ENCODE data around the gene CTNNBIP1. TPM values are rescaled to one million over a fixed set of nuclear protein-coding genes. Genes with fewer than 3 reads are reported as not detected.

The CTNNBIP1 gene
- total RNA-seq, 2 donors from 2014 or later: 65.0 to 69.5 TPM

DNA sequence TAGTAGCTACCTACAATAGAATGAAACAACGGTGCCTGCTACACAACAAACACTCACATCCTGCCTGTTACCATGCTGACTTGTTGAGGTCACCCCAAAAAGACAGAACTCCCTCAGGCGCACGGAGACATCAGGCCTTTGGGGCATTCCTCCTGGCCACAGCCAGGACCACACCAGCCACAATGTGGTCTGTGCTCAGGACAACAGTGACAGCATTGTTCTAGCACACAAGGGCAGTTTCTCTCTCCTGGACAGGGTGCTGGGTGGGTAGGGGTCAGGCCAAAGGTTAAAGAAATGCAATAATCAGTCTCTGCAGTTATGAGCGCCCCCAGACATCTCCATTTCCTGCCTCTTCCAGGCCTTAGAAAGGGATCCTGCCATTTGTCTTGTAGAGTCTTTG lies 39.5 kb downstream of the CTNNBIP1 start:
- DNase-seq: no peak
- H3K9me3 Mint-ChIP-seq: no peaks in the 10 kb centered on the region
- Histone ChIP-seq H3K4me3 (ENCODE audit: low read length) (no peak overlapping the region), H3K9ac (ENCODE audit: extremely low read depth, low read length, poor library complexity, severe bottlenecking) (no peak overlapping the region), H3K4me1 (ENCODE audit: control insufficient read depth, insufficient read depth, low read length) (peaks cover 11% of the 10 kb centered on the region), H3K36me3 (ENCODE audit: control insufficient read depth, insufficient read depth, low read length) (peaks cover 13% of the 10 kb centered on the region), H3K9me3 (ENCODE audit: control insufficient read depth, low read length) (no peaks in the 10 kb centered on the region), H3K27me3 (ENCODE audit: control insufficient read depth, insufficient read depth, low read length, poor library complexity, severe bottlenecking) (no peaks in the 10 kb centered on the region), H3K27ac (ENCODE audit: low read depth, low read length) (no peak overlapping the region)
- H3K4me3 Mint-ChIP-seq: no peak overlapping the region
- H3K4me1 Mint-ChIP-seq: peaks cover 7% of the 10 kb centered on the region
- no peak overlapping the region for H3K27ac Mint-ChIP-seq
- TF ChIP-seq, protein P1, sequence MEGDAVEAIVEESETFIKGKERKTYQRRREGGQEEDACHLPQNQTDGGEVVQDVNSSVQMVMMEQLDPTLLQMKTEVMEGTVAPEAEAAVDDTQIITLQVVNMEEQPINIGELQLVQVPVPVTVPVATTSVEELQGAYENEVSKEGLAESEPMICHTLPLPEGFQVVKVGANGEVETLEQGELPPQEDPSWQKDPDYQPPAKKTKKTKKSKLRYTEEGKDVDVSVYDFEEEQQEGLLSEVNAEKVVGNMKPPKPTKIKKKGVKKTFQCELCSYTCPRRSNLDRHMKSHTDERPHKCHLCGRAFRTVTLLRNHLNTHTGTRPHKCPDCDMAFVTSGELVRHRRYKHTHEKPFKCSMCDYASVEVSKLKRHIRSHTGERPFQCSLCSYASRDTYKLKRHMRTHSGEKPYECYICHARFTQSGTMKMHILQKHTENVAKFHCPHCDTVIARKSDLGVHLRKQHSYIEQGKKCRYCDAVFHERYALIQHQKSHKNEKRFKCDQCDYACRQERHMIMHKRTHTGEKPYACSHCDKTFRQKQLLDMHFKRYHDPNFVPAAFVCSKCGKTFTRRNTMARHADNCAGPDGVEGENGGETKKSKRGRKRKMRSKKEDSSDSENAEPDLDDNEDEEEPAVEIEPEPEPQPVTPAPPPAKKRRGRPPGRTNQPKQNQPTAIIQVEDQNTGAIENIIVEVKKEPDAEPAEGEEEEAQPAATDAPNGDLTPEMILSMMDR (conservative IDR thresholded peaks at IDR 0.05): no peak
- WGBS, 2 experiments (ENCODE audit: insufficient coverage in 1 of 2, insufficient read length in 1 of 2): 92 to 100% methylated on average over 1 to 4 of the region's 4 CpGs
- H3K36me3 Mint-ChIP-seq (ENCODE audit: low read depth): peaks cover 22% of the 10 kb centered on the region
- no peaks in the 10 kb centered on the region for H3K27me3 Mint-ChIP-seq (ENCODE audit: insufficient read depth)

DNA sequence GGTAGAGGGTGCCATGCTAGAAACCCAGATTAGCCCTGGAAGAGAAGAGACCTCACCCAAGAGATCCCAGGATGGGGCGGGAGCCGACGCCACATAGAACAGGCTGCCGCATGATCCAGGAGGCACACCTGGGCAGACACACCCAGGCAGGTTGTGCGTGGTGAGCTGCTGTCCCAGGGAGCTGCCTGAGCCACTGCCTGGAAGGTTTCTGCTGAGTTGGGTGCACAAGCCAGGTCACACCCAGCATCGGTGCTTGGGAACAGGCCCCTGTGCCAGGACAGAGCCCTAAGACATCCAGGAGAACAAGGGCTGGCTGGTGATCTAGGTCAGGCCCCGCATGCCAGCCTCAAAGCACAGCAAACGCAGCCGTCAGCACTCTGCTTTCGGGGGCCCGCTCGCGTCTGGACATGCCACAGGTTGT lies 40.2 kb downstream of the CTNNBIP1 start:
- Histone ChIP-seq H3K9ac (ENCODE audit: extremely low read depth, low read length, poor library complexity, severe bottlenecking) (no peak overlapping the region), H3K27me3 (ENCODE audit: control insufficient read depth, insufficient read depth, low read length, poor library complexity, severe bottlenecking) (no peaks in the 10 kb centered on the region), H3K4me3 (ENCODE audit: low read length) (no peak overlapping the region), H3K4me1 (ENCODE audit: control insufficient read depth, insufficient read depth, low read length) (peaks cover 6% of the 10 kb centered on the region), H3K27ac (ENCODE audit: low read depth, low read length) (no peak overlapping the region), H3K9me3 (ENCODE audit: control insufficient read depth, low read length) (no peaks in the 10 kb centered on the region), H3K36me3 (ENCODE audit: control insufficient read depth, insufficient read depth, low read length) (peaks cover 13% of the 10 kb centered on the region)
- no peaks in the 10 kb centered on the region for H3K4me1 Mint-ChIP-seq
- H3K9me3 Mint-ChIP-seq: no peaks in the 10 kb centered on the region
- TF ChIP-seq, protein P1 (conservative IDR thresholded peaks at IDR 0.05): no peak
- no peak overlapping the region for H3K27ac Mint-ChIP-seq
- 85 to 89% methylated on average over 13 of the region's 13 CpGs for WGBS, 2 experiments (ENCODE audit: insufficient coverage in 1 of 2, insufficient read length in 1 of 2)
- peaks cover 24% of the 10 kb centered on the region for H3K36me3 Mint-ChIP-seq (ENCODE audit: low read depth)
- H3K27me3 Mint-ChIP-seq (ENCODE audit: insufficient read depth): no peaks in the 10 kb centered on the region
- no peak overlapping the region for H3K4me3 Mint-ChIP-seq
- no peak for DNase-seq

GRCh38 chr1:9868244-9868590 lies 41.9 kb downstream of the CTNNBIP1 start:
- DNase-seq: no peak
- no peaks in the 10 kb centered on the region for H3K4me1 Mint-ChIP-seq
- H3K27ac Mint-ChIP-seq: no peak overlapping the region
- no peak overlapping the region for H3K4me3 ChIP-seq (ENCODE audit: low read length)
- 80 to 92% methylated on average over 2 to 3 of the region's 3 CpGs for WGBS, 2 experiments (ENCODE audit: insufficient coverage in 1 of 2, insufficient read length in 1 of 2)
- no peaks in the 10 kb centered on the region for H3K27me3 Mint-ChIP-seq (ENCODE audit: insufficient read depth)
- H3K4me1 ChIP-seq (ENCODE audit: control insufficient read depth, insufficient read depth, low read length): peaks cover 6% of the 10 kb centered on the region
- H3K36me3 Mint-ChIP-seq (ENCODE audit: low read depth): peaks cover 26% of the 10 kb centered on the region
- TF ChIP-seq, protein P1 (conservative IDR thresholded peaks at IDR 0.05): no peak
- H3K27me3 ChIP-seq (ENCODE audit: control insufficient read depth, insufficient read depth, low read length, poor library complexity, severe bottlenecking): no peaks in the 10 kb centered on the region
- no peaks in the 10 kb centered on the region for H3K9me3 ChIP-seq (ENCODE audit: control insufficient read depth, low read length)
- H3K27ac ChIP-seq (ENCODE audit: low read depth, low read length): no peak overlapping the region
- no peaks in the 10 kb centered on the region for H3K9me3 Mint-ChIP-seq
- H3K4me3 Mint-ChIP-seq: no peak overlapping the region
- H3K9ac ChIP-seq (ENCODE audit: extremely low read depth, low read length, poor library complexity, severe bottlenecking): no peak overlapping the region
- peaks cover 13% of the 10 kb centered on the region for H3K36me3 ChIP-seq (ENCODE audit: control insufficient read depth, insufficient read depth, low read length)

Data from endodermal cell (in vitro differentiated cells).